Astrocyte (in vitro differentiated cells and primary cell): Measurements from ENCODE around the gene SF3B3.

Experiments
- CTCF ChIP-seq: IDR thresholded peaks from 2 replicates; pipeline ENCODE4 v1.5.1; 2011; ENCODE audit warnings: low read depth, mild to moderate bottlenecking, inconsistent platforms, low read length, moderate library complexity; ENCODE audit not compliant: insufficient read depth
- EZH2 ChIP-seq: IDR thresholded peaks from 2 replicates; pipeline ENCODE4 v1.6.1; 2012; ENCODE audit warnings: mild to moderate bottlenecking, low read length, inconsistent platforms; ENCODE audit not compliant: insufficient read depth

GRCh38 chr16:70582280-70582978, 58.8 kb downstream of the SF3B3 start:
- no peak for TF ChIP-seq CTCF
- TF ChIP-seq EZH2 = no peak
